LoVo (cell line): Measurements from ENCODE around the gene CSAG2.

Experiments used
- DNase-seq: peaks from one replicate; pipeline ENCODE4 v3.0.0-alpha.2; 2016; ENCODE audit warnings: low spot score

The CSAG2 gene

GRCh38 chrX:152663086-152663485 is 46.0 kb downstream of the CSAG2 start:
- no peak for DNase-seq

- DNase-seq: no peak
These were observed 50.8 kb downstream of the CSAG2 start for GRCh38 chrX:152658302-152658701.
